ENCODE data around the gene NUTM2G.
"Not testable (repeated sequence)": the region's sequence is repeated elsewhere in the genome, so short reads cannot be mapped to it uniquely, and the experiment has no call there.

The NUTM2G gene

DNA sequence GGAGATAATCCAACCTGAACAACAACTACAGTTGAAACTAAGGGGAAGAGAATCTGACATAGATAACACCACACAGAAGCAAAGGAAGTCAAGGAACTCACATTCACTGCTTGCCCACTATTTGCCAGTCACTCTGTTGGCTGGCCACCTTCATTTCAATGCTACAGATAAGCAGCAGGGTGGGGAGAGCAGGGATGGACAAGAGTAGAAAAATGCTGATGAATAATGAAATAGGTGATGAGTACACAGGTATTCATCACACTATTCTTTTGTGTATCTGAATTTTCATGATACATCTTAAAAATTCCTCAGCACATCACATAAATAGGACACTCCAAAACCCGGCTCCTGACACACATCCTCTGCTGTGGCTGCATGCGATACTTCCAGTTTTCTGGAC is 21.9 kb downstream of the NUTM2G start:
- not testable (repeated sequence) for DNase-seq

DNA sequence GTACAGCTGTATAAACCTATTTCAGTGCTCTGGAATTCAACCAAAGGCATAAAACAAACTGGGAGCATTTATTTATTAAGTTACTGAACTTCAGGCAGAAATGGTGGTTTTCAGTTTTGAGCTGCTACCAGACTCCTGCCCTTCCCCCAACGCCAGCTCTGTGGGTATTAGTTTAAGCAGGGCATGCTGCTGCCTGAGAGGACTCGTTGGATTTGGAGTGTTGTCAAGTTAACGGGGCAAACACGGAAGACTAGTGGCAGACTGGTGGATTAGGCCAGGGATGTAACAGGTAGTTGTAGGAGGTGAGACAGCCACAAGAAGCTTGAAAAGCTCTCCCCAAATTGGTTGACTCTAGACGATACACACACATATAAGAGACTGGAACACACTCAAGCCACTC is 38.9 kb downstream of the NUTM2G start:
- not testable (repeated sequence) for DNase-seq

DNA sequence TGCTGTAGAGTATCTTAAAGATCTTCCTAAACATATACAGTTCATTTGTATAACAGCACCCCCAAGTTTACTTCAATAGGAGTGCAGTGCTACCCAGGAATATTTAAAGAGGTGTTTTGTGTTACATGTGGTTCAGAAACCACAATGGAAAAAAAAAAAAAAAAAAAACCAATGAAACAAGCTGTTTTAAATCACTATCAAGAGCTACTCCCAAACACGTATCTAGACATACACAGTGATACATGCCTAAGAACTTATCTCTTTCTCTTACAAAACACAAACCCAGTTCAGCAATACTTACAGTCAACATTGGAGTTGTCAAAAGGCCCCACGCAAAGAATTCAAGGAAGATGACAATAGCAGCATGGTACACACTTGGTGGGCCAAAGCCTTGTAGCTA is 43.9 kb downstream of the NUTM2G start:
- not testable (repeated sequence) for DNase-seq

DNA sequence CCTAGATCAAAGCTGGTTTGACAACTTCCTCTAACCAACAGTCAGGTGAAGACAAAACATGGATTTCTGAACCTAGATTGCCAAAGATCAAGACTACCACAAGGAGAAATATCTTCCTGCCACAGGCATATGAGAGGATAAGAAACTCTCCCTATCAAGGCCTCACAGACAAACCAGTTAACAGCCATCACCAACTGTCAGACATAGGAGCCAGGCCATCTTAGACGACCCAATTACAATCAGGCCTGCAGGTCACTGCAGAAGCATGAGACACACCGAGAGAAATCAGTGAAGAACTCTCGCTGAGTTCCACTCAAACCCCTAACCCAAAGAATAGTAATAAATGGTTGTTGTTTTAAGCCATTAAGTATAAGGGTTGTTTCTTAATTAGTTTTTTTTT is 45.4 kb downstream of the NUTM2G start:
- not testable (repeated sequence) for DNase-seq

DNA sequence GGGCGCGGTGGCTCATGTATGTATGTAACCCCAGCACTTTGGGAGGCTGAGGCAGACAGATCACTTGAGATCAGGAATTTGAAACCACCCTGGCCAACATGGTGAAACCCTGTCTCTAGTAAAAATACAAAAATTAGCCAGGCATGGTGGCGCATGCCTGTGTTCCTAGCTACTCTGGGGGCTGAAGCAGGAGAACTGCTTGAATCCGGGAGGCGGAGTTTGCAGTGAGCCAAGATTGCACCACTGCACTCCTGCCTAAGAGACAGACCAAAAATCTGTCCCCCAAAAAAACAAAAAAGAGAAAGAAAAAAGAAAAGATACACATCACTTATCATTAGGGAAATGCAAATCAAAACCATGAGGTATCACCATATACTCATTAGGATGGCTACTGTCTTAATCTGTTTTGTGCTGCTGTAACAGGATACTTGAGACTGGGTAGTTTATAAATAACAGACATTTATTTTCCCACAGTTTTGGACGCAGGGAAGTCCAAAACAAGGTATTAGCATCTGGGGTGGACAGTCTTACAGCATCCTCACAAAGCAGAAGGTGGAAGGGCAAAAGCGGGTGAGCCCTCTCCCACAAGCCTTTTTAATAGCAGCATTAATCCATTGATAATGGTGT is 55.0 kb downstream of the NUTM2G start:
- DNase-seq = not testable (repeated sequence)

DNA sequence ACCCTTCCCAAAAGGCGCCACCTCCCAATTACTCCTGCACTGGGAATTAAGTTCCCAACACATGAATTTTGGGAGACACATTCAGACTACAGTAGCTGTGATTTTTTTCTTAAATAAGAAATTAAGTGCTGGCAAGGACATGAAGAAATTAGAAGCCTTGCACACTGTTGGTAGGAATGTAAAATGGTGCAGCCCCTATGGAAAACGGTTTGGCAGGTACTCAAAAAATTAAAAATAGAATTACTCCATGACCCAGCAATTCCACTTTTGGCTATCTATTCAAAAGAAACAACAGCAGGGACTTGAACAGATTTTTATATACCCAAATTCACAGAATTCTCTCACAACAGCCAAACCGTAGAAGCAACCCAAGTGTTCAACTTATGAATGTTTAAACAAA is 55.5 kb downstream of the NUTM2G start:
- DNase-seq = not testable (repeated sequence)

DNA sequence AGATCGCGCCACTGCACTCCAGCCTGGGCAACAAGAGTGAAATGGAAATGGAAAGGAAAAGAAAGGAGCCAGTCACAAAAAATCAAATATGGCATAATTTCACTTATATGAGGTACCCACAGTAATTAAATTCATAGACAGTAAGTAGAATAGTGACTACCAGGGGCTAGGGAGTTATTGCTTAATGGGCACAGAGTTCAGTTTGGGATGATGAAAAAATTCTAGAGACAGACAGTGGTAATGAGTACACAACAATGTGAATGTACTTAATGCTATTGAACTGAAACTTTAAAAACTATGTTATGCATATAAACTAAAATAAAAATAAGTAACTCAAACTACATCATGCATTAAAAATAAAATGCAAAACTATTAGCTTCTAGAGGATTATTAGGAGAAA is 56.2 kb downstream of the NUTM2G start:
- DNase-seq = not testable (repeated sequence)

Data from SIG-M5 (cell line).